G401 (cell line): ENCODE measurements around the gene SLC25A52. TPM values are rescaled to one million over a fixed set of nuclear protein-coding genes. Genes with fewer than 3 reads are reported as not detected.

ENCODE experiments used
- DNase-seq: peaks from one replicate; pipeline ENCODE4 v3.0.0-alpha.2; 2015; ENCODE audit warnings: low spot score
- in situ Hi-C: cut with HindIII; loops from 2 replicates; pipeline ENCODE4 v1.10.0; 2016; ENCODE audit warnings: low sequenced_read_pairs, mixed read lengths
- total RNA-seq: library from RNA; depleted of rRNA; stranded (reverse); fragments of >200 nt; shearing (Covaris generic); gene quantifications from 2 replicates; pipeline ENCODE4 v1.2.3, GENCODE V29; 2014; rRNA removed

Gene SLC25A52
- total RNA-seq, 1 experiment from 2014 or later: not detected

DNA sequence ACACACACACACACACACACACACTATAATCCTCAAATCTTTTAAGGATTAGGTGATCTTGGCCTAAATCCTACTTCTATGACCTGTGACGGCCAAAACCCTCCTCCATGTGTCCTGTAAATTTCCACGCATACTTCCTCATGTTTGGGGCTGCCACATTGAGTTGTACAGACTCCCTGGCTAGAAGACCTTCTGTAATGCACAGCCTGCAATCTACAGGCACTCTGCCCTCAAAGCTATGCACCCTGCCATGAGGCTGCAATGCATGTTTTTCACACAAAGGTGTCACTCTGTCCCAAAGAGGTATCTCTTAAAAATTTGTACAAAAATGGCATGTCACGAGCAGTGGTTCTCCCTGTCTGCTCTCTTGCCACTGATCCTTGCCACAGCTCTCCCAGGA lies 49.9 kb downstream of the SLC25A52 start:
- DNase-seq: peak; percentile 61
- in situ Hi-C loops: no loop called here

Other genes with a start within 250 kb of the SLC25A52 start
- not detected in 2 replicates for gene TTR, start 169.0 kb downstream of the SLC25A52 start, total RNA-seq
- gene B4GALT6, start 76.3 kb downstream of the SLC25A52 start, total RNA-seq: 0.75 TPM in 1 of 2 replicates, not detected in the other
- gene TRAPPC8, start 182.2 kb upstream of the SLC25A52 start, total RNA-seq: 35.2 and 65.8 TPM in 2 replicates